Prostate gland (tissue), 2 donors: ENCODE results near the gene CAPZA2.

ENCODE experiments used
- POLR2A ChIP-seq: fragments of 450-650 bp; IDR thresholded peaks from one replicate; pipeline ENCODE4 v1.6.1; 2016; ENCODE audit warnings: antibody characterized with exemption, mild to moderate bottlenecking
- POLR2AphosphoS5 ChIP-seq: sonication (generic); formaldehyde crosslinking; IDR thresholded peaks from one replicate; pipeline ENCODE4 v1.6.1; 2017; ENCODE audit warnings: antibody characterized with exemption
- TF ChIP-seq, protein P1 (sequence below), 4 experiments: fragments of 200-600 bp in 2 of 4; fragments of 450-650 bp in 2 of 4; sonication (generic) in 2 of 4; IDR thresholded peaks; 1 replicate in 3 of 4; 2 replicates in 1 of 4; pipeline ENCODE4 v1.5.1; 2016 to 2019; ENCODE audit warnings: antibody characterized with exemption in 4 of 4, mild to moderate bottlenecking in 2 of 4, moderate library complexity in 2 of 4

DNA sequence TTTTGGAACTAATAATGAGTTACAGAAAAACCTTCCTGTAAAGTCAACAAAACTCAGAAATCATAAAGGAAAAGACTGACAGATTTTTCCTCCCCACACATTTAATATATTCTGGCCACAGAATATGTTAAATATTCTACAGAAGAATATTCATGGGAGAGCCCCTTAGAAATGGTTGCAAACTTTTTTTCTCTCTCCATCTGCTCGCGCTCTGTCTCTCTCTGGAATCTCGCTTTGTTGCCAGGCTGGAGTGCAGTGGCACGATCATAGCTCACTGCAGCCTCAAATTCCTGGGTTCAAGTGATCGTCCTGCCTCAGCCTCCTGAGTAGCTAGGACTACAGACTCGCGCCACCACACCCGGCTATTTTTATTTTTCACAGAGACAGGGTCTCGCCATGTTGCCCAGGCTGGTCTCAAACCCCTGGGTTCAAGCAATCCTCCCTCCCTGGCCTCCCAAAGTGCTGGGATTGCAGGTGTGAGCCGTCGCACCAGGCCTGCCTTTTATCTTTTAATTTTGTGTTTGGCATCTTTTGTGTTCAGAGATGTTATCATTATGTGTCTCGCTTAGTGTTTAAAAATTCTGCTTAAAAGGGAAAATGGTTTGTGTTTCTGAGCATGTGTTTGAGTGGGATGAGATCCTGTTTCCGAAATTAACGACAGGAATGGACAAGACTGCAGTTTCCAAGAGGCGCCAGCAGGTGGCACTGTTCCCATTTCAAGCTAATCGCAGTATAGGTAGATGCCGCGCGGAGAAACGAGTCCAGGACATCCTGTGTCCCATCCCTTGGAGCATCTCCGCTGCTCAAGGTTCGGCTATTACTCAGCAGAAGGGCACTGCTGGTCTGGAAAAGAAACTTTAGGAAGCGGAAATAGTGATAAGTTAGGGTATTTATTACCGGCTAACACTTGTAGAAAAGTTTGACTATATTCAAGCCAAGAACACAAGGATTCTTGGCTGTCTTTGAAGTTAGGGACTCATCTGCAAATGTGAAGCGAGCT is 67.8 kb downstream of the CAPZA2 start:
- TF ChIP-seq POLR2A (no peak), POLR2AphosphoS5 (peak; percentile 38)
- TF ChIP-seq, protein P1, sequence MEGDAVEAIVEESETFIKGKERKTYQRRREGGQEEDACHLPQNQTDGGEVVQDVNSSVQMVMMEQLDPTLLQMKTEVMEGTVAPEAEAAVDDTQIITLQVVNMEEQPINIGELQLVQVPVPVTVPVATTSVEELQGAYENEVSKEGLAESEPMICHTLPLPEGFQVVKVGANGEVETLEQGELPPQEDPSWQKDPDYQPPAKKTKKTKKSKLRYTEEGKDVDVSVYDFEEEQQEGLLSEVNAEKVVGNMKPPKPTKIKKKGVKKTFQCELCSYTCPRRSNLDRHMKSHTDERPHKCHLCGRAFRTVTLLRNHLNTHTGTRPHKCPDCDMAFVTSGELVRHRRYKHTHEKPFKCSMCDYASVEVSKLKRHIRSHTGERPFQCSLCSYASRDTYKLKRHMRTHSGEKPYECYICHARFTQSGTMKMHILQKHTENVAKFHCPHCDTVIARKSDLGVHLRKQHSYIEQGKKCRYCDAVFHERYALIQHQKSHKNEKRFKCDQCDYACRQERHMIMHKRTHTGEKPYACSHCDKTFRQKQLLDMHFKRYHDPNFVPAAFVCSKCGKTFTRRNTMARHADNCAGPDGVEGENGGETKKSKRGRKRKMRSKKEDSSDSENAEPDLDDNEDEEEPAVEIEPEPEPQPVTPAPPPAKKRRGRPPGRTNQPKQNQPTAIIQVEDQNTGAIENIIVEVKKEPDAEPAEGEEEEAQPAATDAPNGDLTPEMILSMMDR (IDR thresholded peaks at IDR 0.05), result peak; percentile 82 to 93 (median 86)
